ENCODE measurements around the gene RBM39. TPM values are rescaled to one million over a fixed set of nuclear protein-coding genes. Genes with fewer than 3 reads are reported as not detected.

The RBM39 gene
- total and polyA plus RNA-seq, 9 of the 15 experiments (the other 6 are each of a cell fraction or from before 2014, with no cell fraction given): 143 to 319 (median 228) TPM

- TF ChIP-seq ARID1B (IDR thresholded peaks at IDR 0.05) (no peak; the same call in 1 of the 2 replicates), ZKSCAN1 (IDR thresholded peaks at IDR 0.05; ENCODE audit: low read depth, low read length) (peak; percentile 25; the same call in 1 of the 2 replicates), LEF1 (IDR thresholded peaks at IDR 0.05) (no peak), ZNF280A (IDR thresholded peaks at IDR 0.05; ENCODE audit: low read depth, partially characterized antibody) (no peak), HBP1 (CRISPR knock-in tag; IDR thresholded peaks at IDR 0.05) (no peak), RBM17 (IDR thresholded peaks at IDR 0.05; ENCODE audit: borderline replicate concordance, low read depth, low read length) (no peak), STAG1 (CRISPR knock-in tag; IDR thresholded peaks at IDR 0.05; ENCODE audit: borderline replicate concordance) (no peak), HNRNPH1 (optimal IDR thresholded peaks at IDR 0.05; ENCODE audit: low read depth, low read length) (no peak), SMAD3 (CRISPR knock-in tag; conservative IDR thresholded peaks at IDR 0.05) (no peak), CAMTA2 (CRISPR knock-in tag; conservative IDR thresholded peaks at IDR 0.05) (no peak), ZNF583 (CRISPR knock-in tag; IDR thresholded peaks at IDR 0.05) (no peak), GTF2A2 (tag; IDR thresholded peaks at IDR 0.05) (no peak), POLR2AphosphoS5 (IDR thresholded peaks at IDR 0.05; ENCODE audit: control insufficient read depth, insufficient read depth, low read depth, low read length) (peak; percentile 46; the same call in 1 of the 2 replicates), GABPA (tag; conservative IDR thresholded peaks at IDR 0.05; ENCODE audit: low read depth) (no peak), ZFP1 (CRISPR knock-in tag; IDR thresholded peaks at IDR 0.05) (no peak), ZNF695 (CRISPR knock-in tag; IDR thresholded peaks at IDR 0.05) (no peak), CEBPZ (IDR thresholded peaks at IDR 0.05; ENCODE audit: borderline replicate concordance, low read depth, low read length) (no peak), CCAR2 (IDR thresholded peaks at IDR 0.05; ENCODE audit: low read depth, low read length) (no peak), THRAP3 (IDR thresholded peaks at IDR 0.05; ENCODE audit: borderline replicate concordance) (no peak)
- TF ChIP-seq, protein P1, sequence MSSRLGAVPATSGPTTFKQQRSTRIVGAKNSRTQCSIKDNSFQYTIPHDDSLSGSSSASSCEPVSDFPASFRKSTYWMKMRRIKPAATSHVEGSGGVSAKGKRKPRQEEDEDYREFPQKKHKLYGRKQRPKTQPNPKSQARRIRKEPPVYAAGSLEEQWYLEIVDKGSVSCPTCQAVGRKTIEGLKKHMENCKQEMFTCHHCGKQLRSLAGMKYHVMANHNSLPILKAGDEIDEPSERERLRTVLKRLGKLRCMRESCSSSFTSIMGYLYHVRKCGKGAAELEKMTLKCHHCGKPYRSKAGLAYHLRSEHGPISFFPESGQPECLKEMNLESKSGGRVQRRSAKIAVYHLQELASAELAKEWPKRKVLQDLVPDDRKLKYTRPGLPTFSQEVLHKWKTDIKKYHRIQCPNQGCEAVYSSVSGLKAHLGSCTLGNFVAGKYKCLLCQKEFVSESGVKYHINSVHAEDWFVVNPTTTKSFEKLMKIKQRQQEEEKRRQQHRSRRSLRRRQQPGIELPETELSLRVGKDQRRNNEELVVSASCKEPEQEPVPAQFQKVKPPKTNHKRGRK (tag; IDR thresholded peaks at IDR 0.05): no peak
Measured at GRCh38 chr20:35663516-35664465, 78.3 kb downstream of the RBM39 start (continued).
